Panc1 (cell line): ENCODE results near the gene RPS28. TPM values are rescaled to one million over a fixed set of nuclear protein-coding genes. Genes with fewer than 3 reads are reported as not detected.
"Not testable (repeated sequence)": the region's sequence is repeated elsewhere in the genome, so short reads cannot be mapped to it uniquely, and the experiment has no call there.

Experiments used
- ATAC-seq: fragments of 200-7000 bp; cut with Tn5 transposase; 2 replicates; pipeline ENCODE4 v1.9.1; 2020; ENCODE audit warnings: mild to moderate bottlenecking, moderate library complexity
- BruUV-seq: library from RNA; stranded (reverse); fragments of 400-500 nt; replicated peaks from 2 replicates; lab custom pipeline; 2021; lab: Mats Ljungman, UMichigan
- CTCF ChIA-PET: fragments of 300-600 bp; sonication (Branson Sonifier 250); formaldehyde crosslinking; loops from one replicate; lab custom pipeline; 2022; ENCODE audit warnings: antibody characterized with exemption; lab: Charles Lee
- POLR2A ChIA-PET: fragments of 300-600 bp; sonication (Branson Sonifier 250); formaldehyde crosslinking; loops from one replicate; lab custom pipeline; 2022; ENCODE audit warnings: antibody characterized with exemption; lab: Charles Lee
- DNase-seq: peaks from one replicate; pipeline ENCODE4 v3.0.0-alpha.2; 2010; ENCODE audit warnings: low read depth, low spot score
- H3K27ac ChIP-seq: 2 replicates; pipeline ENCODE4 v1.5.1; 2011; ENCODE audit warnings: mild to moderate bottlenecking, low read length, inconsistent platforms
- H3K27me3 ChIP-seq: fragments of 200-500 bp; sonication (Bioruptor generic); 2 replicates; pipeline ENCODE4 v1.6.0; 2014; ENCODE audit warnings: low read length, inconsistent platforms; ENCODE audit not compliant: control insufficient read depth, insufficient read depth
- H3K36me3 ChIP-seq: fragments of 200-500 bp; sonication (Bioruptor generic); 2 replicates; pipeline ENCODE4 v1.5.1; 2014; ENCODE audit warnings: inconsistent platforms, mild to moderate bottlenecking, low read length, moderate library complexity; ENCODE audit not compliant: control insufficient read depth, insufficient read depth
- H3K4me1 ChIP-seq: 2 replicates; pipeline ENCODE4 v1.5.1; 2011; ENCODE audit warnings: inconsistent platforms, mild to moderate bottlenecking, low read length, moderate library complexity; ENCODE audit not compliant: control insufficient read depth, insufficient read depth
- H3K4me3 ChIP-seq, 2 experiments: 2 replicates each; pipeline ENCODE4 v1.5.1; 2011 to 2012; ENCODE audit warnings: low read depth in 2 of 2, low read length in 2 of 2, mild to moderate bottlenecking in 2 of 2, inconsistent platforms in 1 of 2, moderate library complexity in 1 of 2
- H3K9me3 ChIP-seq: fragments of 200-500 bp; sonication (Bioruptor generic); 2 replicates; pipeline ENCODE4 v1.5.1; 2014; ENCODE audit warnings: low read depth, mild to moderate bottlenecking, inconsistent platforms, low read length, moderate library complexity; ENCODE audit not compliant: control insufficient read depth, insufficient read depth
- CTCF ChIP-seq: fragments of 450-650 bp; IDR thresholded peaks from 2 replicates; pipeline ENCODE4 v1.5.1; 2017; ENCODE audit warnings: mild to moderate bottlenecking
- POLR2AphosphoS5 ChIP-seq: IDR thresholded peaks from 2 replicates; pipeline ENCODE4 v1.6.1; 2012; ENCODE audit warnings: mild to moderate bottlenecking, low read depth, low read length, moderate library complexity
- REST ChIP-seq, 2 experiments: IDR thresholded peaks; 2 replicates each; pipeline ENCODE4 v1.6.1; 2011 to 2012; ENCODE audit warnings: low read depth in 2 of 2, control low read depth in 1 of 2, low read length in 1 of 2, mild to moderate bottlenecking in 1 of 2, moderate library complexity in 1 of 2; ENCODE audit not compliant: insufficient read depth in 1 of 2
- SIN3A ChIP-seq: IDR thresholded peaks from 2 replicates; pipeline ENCODE4 v1.6.1; 2012; ENCODE audit warnings: low read depth, mild to moderate bottlenecking, low read length, moderate library complexity, borderline replicate concordance; ENCODE audit not compliant: insufficient read depth
- TCF7L2 ChIP-seq: IDR thresholded peaks from 2 replicates; pipeline ENCODE4 v1.6.1; 2011; ENCODE audit warnings: mild to moderate bottlenecking, low read depth, low read length, inconsistent platforms
- in situ Hi-C: cut with HindIII; loops from 2 replicates; pipeline ENCODE4 v1.10.0; 2016; ENCODE audit warnings: low sequenced_read_pairs, low pct_unique_long_range_greater_than_20kb
- intact Hi-C: fragments of 100-400 bp; cut with micrococcal nuclease; formaldehyde crosslinking; loops from one replicate; pipeline ENCODE4 v1.10.0; 2022; ENCODE audit not compliant: unreplicated experiment
- total RNA-seq: library from RNA; stranded (reverse); gene quantifications from one replicate; pipeline ENCODE4 v1.2.1, GENCODE V29; 2021; ENCODE audit not compliant: unreplicated experiment

The RPS28 gene
- total RNA-seq, 1 experiment from 2014 or later: 1,096 TPM

GRCh38 chr19:8342684-8343482 lies 21.6 kb downstream of the RPS28 start, which contains the start of gene KANK3:
Gene KANK3, minus strand, starts transcription at chr19:8343262. Its CDS starts 5,434 bp downstream, at chr19:8337828.
- ChIA-PET CTCF (interaction anchor here (1.0 kb wide), 1 partner anchor 10 kb away, joined by 5 read pairs; no protein-coding TSS in a partner anchor), POLR2A (no interaction called here)
- no peaks in the 10 kb centered on the region for H3K4me1 ChIP-seq
- H3K9me3 ChIP-seq: no peaks in the 10 kb centered on the region
- TF ChIP-seq SIN3A: no peak
- no peak for TF ChIP-seq CTCF
- intact Hi-C loops: no loop called here
- BruUV-seq: no TSS peak
- H3K36me3 ChIP-seq: no peaks in the 10 kb centered on the region
- no peak within 1 kb of the TSS for H3K27ac ChIP-seq
- no peak for DNase-seq
- H3K4me3 ChIP-seq: peak within 1 kb of the TSS; percentile 53 to 58
- peak; percentile 100 for ATAC-seq
- no peaks in the 10 kb centered on the region for H3K27me3 ChIP-seq
- in situ Hi-C loops: no loop called here

GRCh38 chr19:8343483-8343844 lies 22.2 kb downstream of the RPS28 start:
- BruUV-seq: no TSS peak
- ChIA-PET POLR2A (no interaction called here), CTCF (interaction anchor here (0.6 to 1.0 kb wide), 4 partner anchors 9 to 1510 kb away, joined by 3 to 5 read pairs (median 5); no protein-coding TSS in a partner anchor)
- intact Hi-C loops: no loop called here
- ATAC-seq (no peak; the same call in 1 of the 2 replicates), DNase-seq (no peak)
- TF ChIP-seq CTCF (no peak), POLR2AphosphoS5 (no peak), SIN3A (no peak), REST (IDR thresholded peaks at IDR 0.05; ENCODE audit: insufficient read depth in 1 of 2, low read depth in 2 of 2, low read length in 1 of 2) (no peak), TCF7L2 (no peak)
- Histone ChIP-seq H3K27me3 (no peaks in the 10 kb centered on the region), H3K9me3 (no peaks in the 10 kb centered on the region), H3K4me3 (peak overlapping the region; percentile 53 to 58), H3K36me3 (no peaks in the 10 kb centered on the region), H3K27ac (no peak overlapping the region), H3K4me1 (no peaks in the 10 kb centered on the region)
- in situ Hi-C loops: no loop called here

- H3K4me1 ChIP-seq, POLR2A ChIA-PET, in situ Hi-C loops, H3K27ac ChIP-seq, BruUV-seq, H3K36me3 ChIP-seq, ATAC-seq, DNase-seq, H3K27me3 ChIP-seq, H3K9me3 ChIP-seq, H3K4me3 ChIP-seq: not testable (repeated sequence)
- intact Hi-C loops: loop anchor here (10.0 kb wide), 1 partner anchor 105 kb away; no protein-coding TSS in a partner anchor
- CTCF ChIA-PET: interaction anchor here (0.6 kb wide), 1 partner anchor 231 kb away, joined by 5 read pairs; no protein-coding TSS in a partner anchor
Observed at GRCh38 chr19:8349629-8350372, 28.5 kb downstream of the RPS28 start.
